Motor neuron (in vitro differentiated cells): ENCODE results near the gene SLC9A8. TPM values are rescaled to one million over a fixed set of nuclear protein-coding genes. Genes with fewer than 3 reads are reported as not detected.
A peak's percentile ranks its signal among the peaks of the same experiment; 100 is the strongest.

Experiments used
- ATAC-seq, 8 experiments: fragments of 200-7000 bp; cut with Tn5 transposase; replicated peaks in 6 of 8; 2 replicates each; pipeline ENCODE4 v1.8.0; 2021; ENCODE audit warnings: mild to moderate bottlenecking in 8 of 8, moderate library complexity in 8 of 8
- H3K27ac ChIP-seq, 2 donors: fragments of 250-450 bp; sonication (Bioruptor Pico); 2 replicates each; pipeline ENCODE4 v1.9.0; 2021; ENCODE audit warnings: antibody characterized with exemption in 2 of 2, mild to moderate bottlenecking in 2 of 2, moderate library complexity in 1 of 2
- H3K4me1 ChIP-seq, 2 donors: fragments of 250-450 bp; sonication (Bioruptor Pico); replicated peaks in 1 of 2; 2 replicates each; pipeline ENCODE4 v1.6.1; 2021; ENCODE audit warnings: antibody characterized with exemption in 2 of 2, mild to moderate bottlenecking in 2 of 2, moderate library complexity in 1 of 2
- H3K4me3 ChIP-seq, 5 donors: fragments of 250-450 bp; sonication (Bioruptor Pico); 2 replicates each; pipeline ENCODE4 v1.9.0; 2021; ENCODE audit warnings: antibody characterized with exemption in 5 of 5, mild to moderate bottlenecking in 5 of 5, moderate library complexity in 4 of 5
- WGBS, 10 experiments: fragments of 450-650 bp; shearing (Covaris generic); methylation state at CpG; one replicate each; pipeline ENCODE4 v1.0.0; 2022; 5-methylcytosine and 5-hydroxymethylcytosine counted together
- in situ Hi-C, 9 experiments: fragments of 400-800 bp; cut with MboI; loops; one replicate each; pipeline ENCODE4 v1.15.0; 2021; ENCODE audit warnings: low sequenced_read_pairs in 9 of 9, low pct_unique_long_range_greater_than_20kb in 2 of 9; ENCODE audit not compliant: unreplicated experiment in 9 of 9
- total RNA-seq, 8 experiments: library from RNA; unstranded; fragments of 300-600 nt; gene quantifications; 2 replicates each; pipeline versions ENCODE4 v1.2.3 to v1.2.4, GENCODE V29; 2022

The SLC9A8 gene
- total RNA-seq, 8 experiments from 2014 or later: 3.7 to 15.5 (median 7.1) TPM

- H3K4me3 ChIP-seq: no peak overlapping the region
- no peak for ATAC-seq
- in situ Hi-C loops: loop anchor here in 3 of 9 experiments (25.0 kb wide), 1 partner anchor 219 kb away; no protein-coding TSS in a partner anchor
- no peak overlapping the region for H3K27ac ChIP-seq
- 89 to 100% (median 100%) methylated on average over 2 to 5 of the region's 11 CpGs; no CpG with 5 or more reads in 5 of the 10 experiments for whole genome bisulfite sequencing, 10 experiments
- H3K4me1 ChIP-seq: no peaks in the 10 kb centered on the region
Observed at GRCh38 chr20:49831022-49831769, 18.6 kb downstream of the SLC9A8 start.

- no peaks in the 10 kb centered on the region for H3K4me1 ChIP-seq
- H3K4me3 ChIP-seq: no peak overlapping the region
- no peak for ATAC-seq
- no peak overlapping the region for H3K27ac ChIP-seq
- in situ Hi-C loops: loop anchor here in 3 of 9 experiments (25.0 kb wide), 1 partner anchor 220 kb away; no protein-coding TSS in a partner anchor
- WGBS, 10 experiments: 20 to 100% (median 69%) methylated on average over 1 to 4 of the region's 12 CpGs; no CpG with 5 or more reads in 1 of the 10 experiments
Observed at GRCh38 chr20:49831770-49832631, 19.4 kb downstream of the SLC9A8 start.

GRCh38 chr20:49832632-49833327 is 20.2 kb downstream of the SLC9A8 start:
- ATAC-seq: no peak
- WGBS, 10 experiments: 69 to 100% (median 95%) methylated on average over 1 to 13 of the region's 13 CpGs; no CpG with 5 or more reads in 1 of the 10 experiments
- H3K27ac ChIP-seq: no peak overlapping the region
- no peaks in the 10 kb centered on the region for H3K4me1 ChIP-seq
- no peak overlapping the region for H3K4me3 ChIP-seq
- in situ Hi-C loops: loop anchor here in 3 of 9 experiments (25.0 kb wide), 1 partner anchor 220 kb away; no protein-coding TSS in a partner anchor

- H3K27ac ChIP-seq: no peak overlapping the region
- H3K4me3 ChIP-seq: no peak overlapping the region
- no peaks in the 10 kb centered on the region for H3K4me1 ChIP-seq
- in situ Hi-C loops: loop anchor here in 3 of 9 experiments (25.0 kb wide), 1 partner anchor 221 kb away; no protein-coding TSS in a partner anchor
- 60 to 100% (median 92%) methylated on average over 1 to 4 of the region's 4 CpGs; no CpG with 5 or more reads in 2 of the 10 experiments for WGBS, 10 experiments
- no peak for ATAC-seq
Observed at GRCh38 chr20:49833483-49833882, 20.9 kb downstream of the SLC9A8 start.

GRCh38 chr20:49835031-49835430 is 22.4 kb downstream of the SLC9A8 start:
- H3K27ac ChIP-seq: no peak overlapping the region
- no peak overlapping the region for H3K4me3 ChIP-seq
- H3K4me1 ChIP-seq: no peaks in the 10 kb centered on the region
- in situ Hi-C loops: loop anchor here in 3 of 9 experiments (25.0 kb wide), 1 partner anchor 223 kb away; no protein-coding TSS in a partner anchor
- WGBS, 10 experiments: 54 to 100% (median 87%) methylated on average over 1 to 4 of the region's 4 CpGs; no CpG with 5 or more reads in 3 of the 10 experiments
- peak in 2 of 8 experiments; percentile 24 to 34 for ATAC-seq

DNA sequence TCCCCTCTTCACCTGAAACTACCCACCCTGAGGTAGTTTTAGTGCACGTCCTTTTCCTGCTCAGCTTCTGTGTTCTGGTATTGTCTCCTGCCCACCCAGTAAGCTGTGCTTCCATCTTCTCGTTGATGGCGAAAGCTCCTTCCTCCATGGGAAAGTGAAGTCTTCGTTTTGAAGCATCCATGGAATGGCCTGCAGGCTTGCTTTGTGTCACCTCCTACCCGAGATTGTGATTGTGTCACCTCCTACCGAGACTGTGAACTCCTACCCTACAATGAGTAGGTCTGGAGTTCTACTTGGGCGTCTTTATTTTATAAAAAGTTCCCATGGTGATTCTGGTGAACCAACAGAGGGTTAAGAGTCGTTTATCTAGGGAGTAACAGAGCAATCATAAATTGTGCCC is 25.9 kb downstream of the SLC9A8 start:
- 60 to 87% (median 66%) methylated on average over 1 to 7 of the region's 8 CpGs; no CpG with 5 or more reads in 1 of the 10 experiments for WGBS, 10 experiments
- in situ Hi-C loops: loop anchor here in 3 of 9 experiments (25.0 kb wide), 1 partner anchor 226 kb away; no protein-coding TSS in a partner anchor
- no peak for ATAC-seq

GRCh38 chr20:49843139-49843538 is 30.5 kb downstream of the SLC9A8 start:
- peaks cover 0 to 5% of the 10 kb centered on the region in 2 donors for H3K4me1 ChIP-seq
- ATAC-seq: no peak
- H3K4me3 ChIP-seq: no peak overlapping the region
- 42 to 93% (median 74%) methylated on average over 1 to 3 of the region's 3 CpGs; no CpG with 5 or more reads in 2 of the 10 experiments for WGBS, 10 experiments
- in situ Hi-C loops: loop anchor here in 3 of 9 experiments (25.0 kb wide), 1 partner anchor 231 kb away; no protein-coding TSS in a partner anchor
- H3K27ac ChIP-seq: no peak overlapping the region

More for the DNA sequence above, 25.9 kb downstream of the SLC9A8 start:
- Histone ChIP-seq H3K4me3 (no peak overlapping the region), H3K27ac (no peak overlapping the region), H3K4me1 (no peaks in the 10 kb centered on the region)

DNA sequence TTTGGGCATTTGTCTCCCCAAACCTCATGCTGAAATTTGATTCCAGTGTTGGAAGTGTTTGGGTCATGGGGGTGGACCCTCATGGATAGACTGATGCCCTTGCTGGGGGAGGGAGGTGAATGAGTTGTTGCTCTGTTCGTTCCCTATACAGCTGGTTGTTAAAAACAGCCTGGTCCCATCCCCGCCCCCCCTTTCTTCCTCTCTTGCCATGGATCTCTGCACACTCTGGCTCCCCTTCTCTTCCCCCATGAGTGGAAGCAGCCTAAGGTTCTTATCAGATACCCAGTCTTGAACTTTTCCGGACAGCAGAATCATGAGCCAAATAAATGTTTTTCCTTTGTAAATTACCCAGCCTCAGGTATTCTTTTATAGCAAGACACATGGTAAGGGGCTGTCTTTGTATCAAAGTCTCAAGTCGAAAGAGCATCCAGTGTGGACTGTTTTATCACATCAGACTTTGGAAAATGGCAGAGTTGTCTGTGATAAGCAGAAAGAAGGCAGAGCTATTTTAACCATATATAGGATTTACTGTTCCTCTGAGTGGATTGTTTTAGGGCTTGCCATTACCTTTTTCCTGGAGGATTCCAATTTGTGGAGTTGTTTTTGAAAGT is 31.2 kb downstream of the SLC9A8 start:
- H3K4me1 ChIP-seq: peaks cover 0 to 5% of the 10 kb centered on the region in 2 donors
- no peak overlapping the region for H3K27ac ChIP-seq
- in situ Hi-C loops: loop anchor here in 3 of 9 experiments (25.0 kb wide), 1 partner anchor 232 kb away; no protein-coding TSS in a partner anchor
- H3K4me3 ChIP-seq: no peak overlapping the region
- 55 to 100% (median 82%) methylated on average over 1 to 3 of the region's 4 CpGs; no CpG with 5 or more reads in 2 of the 10 experiments for WGBS, 10 experiments
- ATAC-seq: no peak

- 100% methylated on average over 1 of the region's 1 CpG; no CpG with 5 or more reads in 9 of the 10 experiments for WGBS, 10 experiments
- peak in 5 of 8 experiments; percentile 30 to 64 (median 58) for ATAC-seq
- Histone ChIP-seq H3K4me1 (peaks cover 4 to 5% of the 10 kb centered on the region in 2 donors), H3K27ac (no peak overlapping the region), H3K4me3 (no peak overlapping the region)
- in situ Hi-C loops: loop anchor here in 3 of 9 experiments (25.0 kb wide), 1 partner anchor 233 kb away; no protein-coding TSS in a partner anchor
Observed at GRCh38 chr20:49845060-49845459, 32.4 kb downstream of the SLC9A8 start.

- no peak overlapping the region for H3K4me3 ChIP-seq
- 36 to 100% (median 88%) methylated on average over 1 to 5 of the region's 6 CpGs for WGBS, 10 experiments
- peak in 3 of 8 experiments; percentile 80 to 89 (median 85) for ATAC-seq
- H3K4me1 ChIP-seq: peaks cover 14 to 18% of the 10 kb centered on the region in 2 donors
- no peak overlapping the region for H3K27ac ChIP-seq
- in situ Hi-C loops: loop anchor here in 3 of 9 experiments (25.0 kb wide), 1 partner anchor 234 kb away; no protein-coding TSS in a partner anchor
Observed at GRCh38 chr20:49846206-49846807, 33.7 kb downstream of the SLC9A8 start.

GRCh38 chr20:49850463-49851230 is 38.0 kb downstream of the SLC9A8 start:
- peaks cover 35 to 36% of the 10 kb centered on the region in 2 donors for H3K4me1 ChIP-seq
- ATAC-seq: peak in 5 of 8 experiments; percentile 44 to 63 (median 55)
- no peak overlapping the region for H3K4me3 ChIP-seq
- 0 to 85% (median 66%) methylated on average over 1 to 8 of the region's 8 CpGs for WGBS, 10 experiments
- in situ Hi-C loops: loop anchor here in 1 of 9 experiments (25.0 kb wide), 1 partner anchor 238 kb away; no protein-coding TSS in a partner anchor
- peak overlapping the region; percentile 60 to 62 for H3K27ac ChIP-seq
